ENCODE results near the gene HOXB5.

Gene HOXB5

DNA sequence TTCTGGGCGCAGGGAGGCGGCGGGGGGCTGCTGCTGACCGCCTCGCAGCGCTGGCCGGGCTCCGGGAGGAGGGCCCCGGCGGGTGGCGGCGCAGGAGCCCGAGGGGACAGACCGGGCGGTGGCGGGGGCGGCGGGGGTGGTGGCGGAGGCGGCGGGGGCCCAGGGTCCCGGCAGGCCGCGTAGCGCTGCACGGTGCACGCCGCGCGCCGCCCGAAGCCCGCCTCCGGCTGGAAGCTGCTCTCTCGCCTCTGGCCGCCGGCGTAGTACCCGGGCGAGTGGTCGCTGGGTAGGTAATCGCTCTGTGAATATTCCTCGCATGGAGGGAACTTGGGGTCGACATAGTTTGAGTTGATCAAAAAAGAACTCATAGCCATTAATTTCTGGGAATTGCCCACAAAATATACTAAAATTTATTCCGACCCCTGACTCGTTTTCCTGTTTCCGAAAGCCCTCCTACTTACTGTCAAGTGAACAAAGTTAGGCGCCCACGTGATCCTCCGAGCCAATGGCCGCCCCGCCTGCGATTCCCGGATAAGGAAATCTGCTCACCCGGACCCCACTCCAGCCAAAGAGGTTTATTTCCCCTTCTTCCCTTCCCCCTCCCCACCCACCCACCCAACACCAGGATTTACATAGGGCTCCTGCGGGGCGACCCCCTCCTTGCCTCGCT lies 15.5 kb downstream of the HOXB5 start, which contains the start of gene HOXB4:
TSS of gene HOXB4 (minus strand) at position 405 of the 670 bp plus-strand sequence. CDS start at position 374, 31 bp downstream.
- Histone ChIP-seq H3K4me2 (ENCODE audit: low read length) (no peak within 1 kb of the TSS), H2AFZ (ENCODE audit: low read length) (no peak within 1 kb of the TSS), H3K9me3 (ENCODE audit: low read length) (no peaks in the 10 kb centered on the region), H3K36me3 (ENCODE audit: insufficient read depth, low read length) (no peaks in the 10 kb centered on the region), H3K9ac (ENCODE audit: low read length) (no peak within 1 kb of the TSS), H3K27me3 (ENCODE audit: insufficient read depth, low read length) (peaks cover 6% of the 10 kb centered on the region; the same call in 1 of the 2 replicates), H3K79me2 (ENCODE audit: insufficient read depth, low read length) (no peaks in the 10 kb centered on the region), H3K4me1 (ENCODE audit: insufficient read depth, low read length, severe bottlenecking) (no peaks in the 10 kb centered on the region), H3K9me2 (ENCODE audit: low read depth, low read length) (no peaks in the 10 kb centered on the region), H3K4me3 (ENCODE audit: low read depth, low read length, poor library complexity, severe bottlenecking) (no peak within 1 kb of the TSS), H3F3A (ENCODE audit: insufficient read depth, low read length) (no peaks in the 10 kb centered on the region), H3K27ac (ENCODE audit: low read depth, low read length, poor library complexity, severe bottlenecking) (no peak within 1 kb of the TSS), H4K20me1 (ENCODE audit: insufficient read depth, low read length) (no peaks in the 10 kb centered on the region)
- TF ChIP-seq EZH2 (IDR thresholded peaks at IDR 0.05; ENCODE audit: borderline replicate concordance, low read length), result no peak
- TF ChIP-seq, protein P1, sequence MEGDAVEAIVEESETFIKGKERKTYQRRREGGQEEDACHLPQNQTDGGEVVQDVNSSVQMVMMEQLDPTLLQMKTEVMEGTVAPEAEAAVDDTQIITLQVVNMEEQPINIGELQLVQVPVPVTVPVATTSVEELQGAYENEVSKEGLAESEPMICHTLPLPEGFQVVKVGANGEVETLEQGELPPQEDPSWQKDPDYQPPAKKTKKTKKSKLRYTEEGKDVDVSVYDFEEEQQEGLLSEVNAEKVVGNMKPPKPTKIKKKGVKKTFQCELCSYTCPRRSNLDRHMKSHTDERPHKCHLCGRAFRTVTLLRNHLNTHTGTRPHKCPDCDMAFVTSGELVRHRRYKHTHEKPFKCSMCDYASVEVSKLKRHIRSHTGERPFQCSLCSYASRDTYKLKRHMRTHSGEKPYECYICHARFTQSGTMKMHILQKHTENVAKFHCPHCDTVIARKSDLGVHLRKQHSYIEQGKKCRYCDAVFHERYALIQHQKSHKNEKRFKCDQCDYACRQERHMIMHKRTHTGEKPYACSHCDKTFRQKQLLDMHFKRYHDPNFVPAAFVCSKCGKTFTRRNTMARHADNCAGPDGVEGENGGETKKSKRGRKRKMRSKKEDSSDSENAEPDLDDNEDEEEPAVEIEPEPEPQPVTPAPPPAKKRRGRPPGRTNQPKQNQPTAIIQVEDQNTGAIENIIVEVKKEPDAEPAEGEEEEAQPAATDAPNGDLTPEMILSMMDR (IDR thresholded peaks at IDR 0.05; ENCODE audit: low read length), result no peak

GRCh38 chr17:48577330-48577945 lies 16.1 kb downstream of the HOXB5 start:
- H2AFZ ChIP-seq (ENCODE audit: low read length), result no peak overlapping the region
- no peaks in the 10 kb centered on the region for H3K9me2 ChIP-seq (ENCODE audit: low read depth, low read length)
- H3K4me1 ChIP-seq (ENCODE audit: insufficient read depth, low read length, severe bottlenecking), result no peaks in the 10 kb centered on the region
- no peaks in the 10 kb centered on the region for H3K79me2 ChIP-seq (ENCODE audit: insufficient read depth, low read length)
- H3F3A ChIP-seq (ENCODE audit: insufficient read depth, low read length), result no peaks in the 10 kb centered on the region
- TF ChIP-seq, protein P1 (IDR thresholded peaks at IDR 0.05; ENCODE audit: low read length), result no peak
- TF ChIP-seq EZH2 (IDR thresholded peaks at IDR 0.05; ENCODE audit: borderline replicate concordance, low read length), result no peak
- peaks cover 6% of the 10 kb centered on the region; the same call in 1 of the 2 replicates for H3K27me3 ChIP-seq (ENCODE audit: insufficient read depth, low read length)
- H3K4me2 ChIP-seq (ENCODE audit: low read length), result no peak overlapping the region
- no peak overlapping the region for H3K27ac ChIP-seq (ENCODE audit: low read depth, low read length, poor library complexity, severe bottlenecking)
- H3K9me3 ChIP-seq (ENCODE audit: low read length), result no peaks in the 10 kb centered on the region
- H3K9ac ChIP-seq (ENCODE audit: low read length), result no peak overlapping the region
- no peaks in the 10 kb centered on the region for H4K20me1 ChIP-seq (ENCODE audit: insufficient read depth, low read length)
- H3K4me3 ChIP-seq (ENCODE audit: low read depth, low read length, poor library complexity, severe bottlenecking), result no peak overlapping the region
- H3K36me3 ChIP-seq (ENCODE audit: insufficient read depth, low read length), result no peaks in the 10 kb centered on the region

DNA sequence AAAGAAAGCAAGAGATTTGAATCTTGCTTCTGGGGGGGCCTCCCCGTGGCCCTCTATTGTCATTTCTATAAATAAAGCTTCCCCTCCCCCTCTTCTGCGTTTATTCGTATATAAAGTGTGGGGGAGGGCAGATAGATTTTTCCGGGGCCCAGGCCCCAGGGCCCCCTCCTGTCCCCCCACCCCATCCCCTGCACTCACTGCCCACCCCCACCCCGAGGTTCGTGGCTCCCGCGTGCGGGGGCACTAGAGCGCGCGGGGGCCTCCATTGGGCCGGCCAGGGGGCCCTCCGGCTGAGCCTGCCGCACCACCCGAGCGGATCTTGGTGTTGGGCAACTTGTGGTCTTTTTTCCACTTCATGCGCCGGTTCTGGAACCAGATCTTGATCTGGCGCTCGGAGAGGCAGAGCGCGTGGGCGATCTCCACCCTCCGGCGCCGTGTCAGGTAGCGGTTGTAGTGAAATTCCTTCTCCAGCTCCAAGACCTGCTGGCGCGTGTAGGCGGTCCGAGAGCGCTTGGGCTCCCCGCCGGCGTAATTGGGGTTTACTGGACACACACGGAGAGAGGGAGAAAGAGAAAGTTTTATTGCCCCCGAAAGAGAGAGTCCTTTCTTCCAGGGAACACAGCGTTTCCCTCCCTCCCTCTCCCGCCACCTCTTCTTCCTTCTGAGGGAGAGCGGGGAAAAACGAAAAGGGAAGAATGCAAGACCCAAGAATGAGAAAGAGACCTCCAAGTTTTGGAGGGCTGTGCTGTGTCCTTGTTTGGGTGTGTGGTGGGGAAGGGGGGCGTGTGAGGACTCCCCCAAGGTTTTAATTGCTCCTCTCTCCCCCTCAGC lies 16.9 kb downstream of the HOXB5 start:
- H3K9ac ChIP-seq (ENCODE audit: low read length), result no peak overlapping the region
- H4K20me1 ChIP-seq (ENCODE audit: insufficient read depth, low read length), result no peaks in the 10 kb centered on the region
- H2AFZ ChIP-seq (ENCODE audit: low read length), result no peak overlapping the region
- no peaks in the 10 kb centered on the region for H3K79me2 ChIP-seq (ENCODE audit: insufficient read depth, low read length)
- no peaks in the 10 kb centered on the region for H3K9me3 ChIP-seq (ENCODE audit: low read length)
- no peaks in the 10 kb centered on the region for H3F3A ChIP-seq (ENCODE audit: insufficient read depth, low read length)
- no peak overlapping the region for H3K4me3 ChIP-seq (ENCODE audit: low read depth, low read length, poor library complexity, severe bottlenecking)
- no peaks in the 10 kb centered on the region for H3K36me3 ChIP-seq (ENCODE audit: insufficient read depth, low read length)
- peaks cover 6% of the 10 kb centered on the region; the same call in 1 of the 2 replicates for H3K27me3 ChIP-seq (ENCODE audit: insufficient read depth, low read length)
- H3K4me2 ChIP-seq (ENCODE audit: low read length), result no peak overlapping the region
- no peaks in the 10 kb centered on the region for H3K4me1 ChIP-seq (ENCODE audit: insufficient read depth, low read length, severe bottlenecking)
- H3K9me2 ChIP-seq (ENCODE audit: low read depth, low read length), result no peaks in the 10 kb centered on the region
- no peak overlapping the region for H3K27ac ChIP-seq (ENCODE audit: low read depth, low read length, poor library complexity, severe bottlenecking)
- TF ChIP-seq EZH2 (IDR thresholded peaks at IDR 0.05; ENCODE audit: borderline replicate concordance, low read length), result no peak
- TF ChIP-seq, protein P1 (IDR thresholded peaks at IDR 0.05; ENCODE audit: low read length), result no peak
